Right cardiac atrium (tissue), 5 donors: ENCODE data around the gene OR51I2. TPM values are rescaled to one million over a fixed set of nuclear protein-coding genes. Genes with fewer than 3 reads are reported as not detected.

Source experiments
- ATAC-seq, 2 donors: fragments of 200-7000 bp; cut with Tn5 transposase; one replicate each; pipeline versions ENCODE4 v1.8.0 to v1.9.1; 2020; ENCODE audit warnings: moderate library complexity in 2 of 2, mild to moderate bottlenecking in 1 of 2
- DNase-seq, 3 donors: peaks; one replicate each; pipeline ENCODE4 v3.0.0-alpha.2; 2020
- H3K27ac ChIP-seq: one replicate; pipeline ENCODE4 v1.5.1; 2013; ENCODE audit warnings: mild to moderate bottlenecking, low read length, control low read depth, moderate library complexity
- H3K27me3 ChIP-seq: one replicate; pipeline ENCODE4 v1.6.1; 2013; ENCODE audit not compliant: control insufficient read depth, insufficient read depth
- H3K4me1 ChIP-seq: one replicate; pipeline ENCODE4 v1.6.1; 2013; ENCODE audit warnings: low read length; ENCODE audit not compliant: control insufficient read depth, insufficient read depth
- H3K4me3 ChIP-seq: one replicate; pipeline ENCODE4 v1.5.1; 2013; ENCODE audit warnings: low read length, control low read depth
- H3K9me3 ChIP-seq: one replicate; pipeline ENCODE4 v1.6.1; 2013; ENCODE audit warnings: low read length; ENCODE audit not compliant: control insufficient read depth
- WGBS: extraction: QIAGEN DNeasy Blood & Tissue Kit; methylation state at CpG from one replicate; pipeline ENCODE4 v1.1.7; 2013; 5-methylcytosine and 5-hydroxymethylcytosine counted together
- intact Hi-C, 4 donors: fragments of 100-400 bp; cut with DNase I; formaldehyde crosslinking; loops; one replicate each; pipeline versions ENCODE4 v1.11.0 to v1.14.0; 2022 to 2023
- polyA plus RNA-seq: library from polyadenylated mRNA; stranded (reverse); fragments of 200-250 nt; gene quantifications from one replicate; pipeline ENCODE4 v1.2.3, GENCODE V29; 2013
- total RNA-seq, 4 donors: library from RNA; stranded (reverse); fragmentation: NEBNext Ultra II Directional; extraction: Animal tissue kit (Norgen Biotek cat#: 25700); gene quantifications; one replicate each; pipeline ENCODE4 v1.2.1, GENCODE V29; 2021
- donor health status: healthy with polysubstance abuse.
- donor health status: DM: no; HTN: yes; CAD: no.
- donor health status: DM: no; HTN: no; CAD: no.
- donor health status: DM: no; HTN: yes; CAD: no; lungs with severe emphysema.
- donor health status: DM: yes; HTN: yes; CAD: no.

Gene OR51I2
- total and polyA plus RNA-seq, 5 donors = not detected

DNA sequence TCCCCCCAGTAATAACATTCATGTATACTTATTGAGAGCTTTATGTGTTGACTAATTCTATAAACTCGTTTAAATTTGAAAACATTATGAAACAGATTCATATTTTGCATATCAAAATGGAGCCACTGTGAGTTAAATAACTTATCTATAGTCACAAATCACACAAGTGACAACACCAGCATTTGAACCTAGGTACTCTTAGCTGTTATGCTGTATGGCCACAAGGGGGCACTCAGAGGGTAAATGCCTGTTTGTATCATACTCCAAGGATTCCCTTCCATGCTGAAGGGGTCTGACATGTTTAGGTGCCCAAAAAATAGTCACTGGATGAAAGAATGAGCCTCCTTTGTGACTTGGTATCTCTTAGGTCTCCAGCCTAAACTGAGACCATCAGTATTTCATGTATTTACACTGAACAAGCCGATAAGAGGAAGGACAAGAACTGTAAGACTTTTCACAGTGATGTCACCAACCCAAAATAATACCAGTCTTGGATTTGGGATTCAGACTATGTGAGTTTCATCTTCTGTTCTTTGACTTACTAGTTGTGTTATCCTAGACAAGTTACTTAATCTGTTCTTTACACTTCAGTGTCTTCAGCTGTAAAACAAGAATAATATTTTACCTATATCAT is 27.2 kb downstream of the OR51I2 start:
- no peak overlapping the region for H3K4me3 ChIP-seq
- H3K27ac ChIP-seq = no peak overlapping the region
- no peaks in the 10 kb centered on the region for H3K27me3 ChIP-seq
- WGBS = 36% methylated on average over 2 of the region's 2 CpGs
- intact Hi-C loops = loop anchor here in 1 of 4 donors (5.0 kb wide), 1 partner anchor 331 kb away; the partner anchor contains the start of gene OR52N2
- H3K4me1 ChIP-seq = no peaks in the 10 kb centered on the region
- H3K9me3 ChIP-seq = no peaks in the 10 kb centered on the region
- ATAC-seq (peak; percentile 57 to 60), DNase-seq (peak in 1 of 3 donors; percentile 21)

DNA sequence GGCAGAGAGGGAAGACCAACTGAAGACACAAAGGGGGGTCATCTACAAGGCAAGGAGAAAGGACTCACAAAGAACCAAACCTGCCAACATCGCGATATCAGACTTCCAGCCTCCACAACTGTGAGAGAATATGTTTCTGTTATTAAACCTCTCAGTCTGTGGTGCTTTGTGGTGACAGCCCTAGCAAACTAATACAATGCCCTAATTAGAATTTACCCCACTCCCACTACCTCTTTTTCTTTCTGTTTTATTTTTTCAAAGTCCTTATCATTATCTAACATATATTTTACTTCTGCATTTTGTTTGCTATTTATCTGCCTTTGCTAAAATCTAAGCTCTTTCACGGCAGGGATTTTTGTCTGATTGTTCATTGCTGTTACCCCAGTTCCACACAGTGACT is 36.9 kb downstream of the OR51I2 start:
- Histone ChIP-seq H3K4me1 (no peaks in the 10 kb centered on the region), H3K27ac (no peak overlapping the region), H3K9me3 (no peaks in the 10 kb centered on the region), H3K4me3 (no peak overlapping the region), H3K27me3 (no peaks in the 10 kb centered on the region)
- 82% methylated on average over 3 of the region's 3 CpGs for WGBS
- intact Hi-C loops = no loop called here
- no peak for ATAC-seq
- no peak for DNase-seq

DNA sequence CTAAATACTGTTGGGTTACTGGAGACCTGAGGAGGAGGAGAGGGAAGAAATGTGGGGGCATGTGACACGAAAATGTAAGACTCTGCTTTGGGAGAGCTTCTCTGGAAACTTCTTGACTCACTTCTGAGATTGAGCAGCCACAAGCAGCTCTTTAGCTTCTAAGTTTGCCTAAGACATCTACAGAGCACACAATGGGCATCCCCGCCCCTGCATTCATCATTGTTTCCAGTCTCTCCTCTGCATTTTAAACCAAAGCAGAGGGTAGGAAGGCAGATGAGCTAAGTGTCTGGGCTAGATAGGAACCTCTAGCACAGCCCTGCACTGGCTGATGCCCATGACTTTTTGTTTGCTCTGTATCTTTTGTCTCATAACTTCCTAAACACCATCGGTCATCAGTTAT is 37.3 kb downstream of the OR51I2 start:
- H3K9me3 ChIP-seq = no peaks in the 10 kb centered on the region
- WGBS = 65% methylated on average over 3 of the region's 3 CpGs
- ATAC-seq (no peak), DNase-seq (no peak)
- H3K4me3 ChIP-seq = no peak overlapping the region
- H3K27ac ChIP-seq = no peak overlapping the region
- no peaks in the 10 kb centered on the region for H3K27me3 ChIP-seq
- intact Hi-C loops = no loop called here
- no peaks in the 10 kb centered on the region for H3K4me1 ChIP-seq

DNA sequence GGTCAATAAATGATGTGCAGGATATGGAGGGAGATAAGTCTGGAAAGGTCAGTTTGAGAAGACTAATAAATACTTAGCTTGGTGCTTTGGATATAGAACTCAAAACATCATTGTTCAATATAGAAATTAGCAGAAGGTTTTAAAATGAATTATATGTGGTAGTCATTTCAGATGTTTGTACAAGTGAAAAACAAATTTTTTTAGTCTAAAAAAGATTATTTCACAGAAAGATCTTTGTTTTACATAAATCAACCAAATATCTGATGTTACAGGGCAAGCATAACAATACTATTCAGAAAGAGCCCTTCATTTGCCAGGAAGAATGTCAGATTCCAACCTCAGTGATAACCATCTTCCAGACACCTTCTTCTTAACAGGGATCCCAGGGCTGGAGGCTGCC is 39.3 kb downstream of the OR51I2 start, which contains the start of gene OR52D1:
Gene OR52D1 (plus strand): TSS at position 301 of the 400 bp plus-strand sequence. CDS start 22 bp downstream, at position 323.
- DNase-seq (no peak), ATAC-seq (no peak)
- no peaks in the 10 kb centered on the region for H3K9me3 ChIP-seq
- H3K27ac ChIP-seq = no peak within 1 kb of the TSS
- H3K4me1 ChIP-seq = no peaks in the 10 kb centered on the region
- H3K27me3 ChIP-seq = no peaks in the 10 kb centered on the region
- H3K4me3 ChIP-seq = no peak within 1 kb of the TSS
- intact Hi-C loops = no loop called here

DNA sequence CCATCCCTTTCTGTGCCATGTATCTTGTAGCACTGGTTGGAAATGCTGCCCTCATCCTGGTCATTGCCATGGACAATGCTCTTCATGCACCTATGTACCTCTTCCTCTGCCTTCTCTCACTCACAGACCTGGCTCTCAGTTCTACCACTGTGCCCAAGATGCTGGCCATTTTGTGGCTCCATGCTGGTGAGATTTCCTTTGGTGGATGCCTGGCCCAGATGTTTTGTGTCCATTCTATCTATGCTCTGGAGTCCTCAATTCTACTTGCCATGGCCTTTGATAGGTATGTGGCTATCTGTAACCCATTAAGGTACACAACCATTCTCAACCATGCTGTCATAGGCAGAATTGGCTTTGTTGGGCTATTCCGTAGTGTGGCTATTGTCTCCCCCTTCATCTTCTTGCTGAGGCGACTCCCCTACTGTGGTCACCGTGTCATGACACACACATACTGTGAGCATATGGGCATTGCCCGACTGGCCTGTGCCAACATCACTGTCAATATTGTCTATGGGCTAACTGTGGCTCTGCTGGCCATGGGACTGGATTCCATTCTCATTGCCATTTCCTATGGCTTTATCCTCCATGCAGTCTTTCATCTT is 39.8 kb downstream of the OR51I2 start:
- Histone ChIP-seq H3K4me1 (no peaks in the 10 kb centered on the region), H3K27me3 (no peaks in the 10 kb centered on the region), H3K4me3 (no peak overlapping the region), H3K9me3 (no peaks in the 10 kb centered on the region), H3K27ac (no peak overlapping the region)
- intact Hi-C loops = no loop called here
- 95% methylated on average over 4 of the region's 4 CpGs for WGBS
- DNase-seq = no peak
- ATAC-seq = no peak

DNA sequence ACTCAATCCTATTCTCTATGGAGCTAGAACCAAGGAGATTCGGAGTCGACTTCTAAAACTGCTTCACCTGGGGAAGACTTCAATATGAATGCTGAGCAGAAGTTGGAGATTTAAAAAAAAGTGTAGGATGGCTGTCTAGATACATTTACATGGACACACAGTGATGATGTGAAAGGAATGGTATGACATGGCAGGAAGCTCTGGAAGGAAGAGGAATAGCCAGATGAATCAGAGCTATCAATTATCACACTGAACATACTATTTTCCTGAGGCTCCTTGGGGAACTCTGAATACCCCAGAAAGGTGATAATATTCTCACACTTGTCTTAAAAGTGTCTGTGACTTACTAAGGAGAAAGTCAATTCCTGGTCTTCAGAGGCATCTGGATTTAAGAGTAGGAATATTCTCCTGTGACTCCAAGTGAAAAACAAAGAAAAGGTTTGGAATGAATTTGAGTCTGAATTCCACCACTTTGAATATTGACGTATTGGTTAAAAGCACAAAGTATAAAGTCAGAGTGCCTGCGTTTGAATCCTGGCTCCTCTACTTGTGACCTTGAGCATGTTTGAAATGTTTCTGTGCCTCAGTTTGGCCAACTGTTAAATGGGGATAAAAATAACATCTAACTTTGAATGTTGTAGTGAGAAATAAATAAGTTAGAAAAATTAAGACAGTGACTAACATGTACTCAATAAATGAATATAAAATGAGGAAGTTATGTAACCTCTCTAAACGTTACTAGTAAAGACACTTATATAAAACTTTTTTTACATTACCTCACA is 40.6 kb downstream of the OR51I2 start:
- H3K4me3 ChIP-seq = no peak overlapping the region
- 54% methylated on average over 5 of the region's 5 CpGs for WGBS
- ATAC-seq (no peak), DNase-seq (no peak)
- no peaks in the 10 kb centered on the region for H3K9me3 ChIP-seq
- H3K27ac ChIP-seq = no peak overlapping the region
- intact Hi-C loops = no loop called here
- H3K4me1 ChIP-seq = no peaks in the 10 kb centered on the region
- no peaks in the 10 kb centered on the region for H3K27me3 ChIP-seq

DNA sequence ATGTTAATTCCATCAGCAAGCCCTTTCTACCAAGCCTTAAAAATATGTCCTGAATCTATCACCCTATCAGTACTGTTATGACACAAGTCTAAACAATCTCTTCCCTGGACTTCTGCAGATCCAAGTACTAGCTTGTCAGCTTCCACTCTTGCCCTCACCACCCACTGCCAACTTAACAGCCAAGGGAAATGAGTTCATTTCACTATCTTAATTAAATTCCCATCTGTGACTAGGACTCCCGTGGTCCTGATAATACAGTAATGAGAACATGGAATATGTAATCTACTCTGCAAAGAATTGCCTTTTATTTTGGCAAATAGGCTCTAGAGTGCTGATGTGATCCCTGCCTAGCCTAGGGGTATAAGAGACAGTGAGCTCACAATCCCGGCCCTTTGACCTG is 50.5 kb downstream of the OR51I2 start:
- H3K27me3 ChIP-seq = no peaks in the 10 kb centered on the region
- ATAC-seq (peak in 1 of 2 donors; percentile 71), DNase-seq (no peak)
- 41% methylated on average over 2 of the region's 2 CpGs for WGBS
- intact Hi-C loops = no loop called here
- no peak overlapping the region for H3K27ac ChIP-seq
- no peaks in the 10 kb centered on the region for H3K4me1 ChIP-seq
- H3K9me3 ChIP-seq = no peaks in the 10 kb centered on the region
- H3K4me3 ChIP-seq = no peak overlapping the region

DNA sequence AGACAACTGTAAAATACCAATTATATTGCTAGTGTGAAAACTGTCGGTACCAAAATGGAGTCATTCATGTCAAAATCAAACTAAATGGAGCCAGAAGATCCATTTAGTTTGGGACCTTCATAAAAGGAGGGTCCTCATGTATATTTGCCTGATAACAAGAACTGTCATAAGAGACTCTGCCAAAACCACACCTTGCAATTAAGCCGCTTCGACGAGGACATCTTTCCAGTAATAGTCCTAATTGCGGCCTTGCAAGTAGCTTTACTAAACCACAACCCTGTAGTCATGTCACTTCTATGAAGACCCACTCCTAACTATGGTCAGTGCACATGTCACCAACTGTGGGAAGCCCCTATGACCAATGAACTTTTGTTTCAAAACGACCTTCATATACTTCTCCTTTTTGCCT is 51.3 kb downstream of the OR51I2 start:
- H3K27me3 ChIP-seq = no peaks in the 10 kb centered on the region
- no peak overlapping the region for H3K27ac ChIP-seq
- 87% methylated on average over 6 of the region's 6 CpGs for WGBS
- intact Hi-C loops = no loop called here
- H3K4me1 ChIP-seq = no peaks in the 10 kb centered on the region
- DNase-seq = no peak
- no peaks in the 10 kb centered on the region for H3K9me3 ChIP-seq
- no peak for ATAC-seq
- H3K4me3 ChIP-seq = no peak overlapping the region

DNA sequence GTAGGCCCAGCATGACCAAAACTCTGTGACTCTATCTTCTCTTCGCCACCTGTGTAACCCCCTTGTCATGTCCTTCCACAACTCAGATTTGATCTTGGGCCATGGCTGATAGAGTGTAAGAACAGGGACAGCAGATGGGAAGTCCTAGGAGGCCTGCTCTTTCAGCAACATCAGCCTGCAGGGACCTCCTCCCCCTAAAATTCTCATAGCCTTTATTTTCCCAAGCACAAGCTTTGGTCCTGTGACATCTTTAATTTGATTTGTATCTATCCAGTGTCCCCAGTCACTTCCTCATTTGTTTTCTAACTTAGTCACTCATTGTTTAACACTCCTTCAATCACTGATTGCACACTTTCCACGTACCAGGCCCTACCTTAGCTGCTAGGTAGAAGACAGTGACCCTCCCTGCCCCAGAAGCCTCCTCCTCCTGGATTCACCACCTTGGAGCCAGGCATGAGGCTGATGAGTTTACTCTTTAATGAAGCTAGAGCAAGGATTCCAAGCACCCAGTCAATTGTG is 55.3 kb downstream of the OR51I2 start:
- WGBS = 83% methylated on average over 2 of the region's 2 CpGs
- H3K4me3 ChIP-seq = no peak overlapping the region
- H3K9me3 ChIP-seq = no peaks in the 10 kb centered on the region
- H3K27me3 ChIP-seq = no peaks in the 10 kb centered on the region
- ATAC-seq (no peak), DNase-seq (no peak)
- intact Hi-C loops = no loop called here
- H3K27ac ChIP-seq = no peak overlapping the region
- H3K4me1 ChIP-seq = no peaks in the 10 kb centered on the region

DNA sequence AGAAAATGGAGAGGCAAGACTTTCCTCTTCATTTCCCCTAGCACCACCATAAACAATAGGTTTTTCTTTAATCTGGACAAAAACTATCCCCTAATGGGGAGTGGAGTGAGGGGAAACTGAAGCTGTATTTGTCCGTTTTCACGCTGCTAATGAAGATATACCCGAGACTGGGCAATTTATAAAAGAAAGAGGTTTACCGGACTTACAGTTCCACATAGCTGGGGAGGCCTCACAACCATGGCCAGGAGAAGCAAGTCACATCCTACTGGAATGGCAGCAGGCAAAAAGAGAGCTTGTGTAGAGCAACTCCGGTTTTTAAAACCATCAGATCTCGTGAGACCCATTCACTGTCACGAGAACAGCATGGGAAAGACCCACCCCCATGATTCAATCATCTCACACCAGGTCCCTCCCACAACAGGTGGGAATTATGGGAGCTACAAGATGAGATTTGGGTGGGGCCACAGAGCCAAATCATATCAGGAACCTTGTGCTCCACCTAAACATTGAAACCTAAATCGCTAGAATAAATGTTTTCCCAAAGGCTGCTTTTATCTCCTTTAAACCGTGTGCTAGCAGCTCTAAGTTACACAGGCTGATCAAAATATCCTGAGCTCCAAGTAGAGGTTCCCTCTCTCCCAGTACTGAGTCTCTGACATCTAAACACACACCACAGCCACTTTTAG is 56.4 kb downstream of the OR51I2 start:
- no peak for DNase-seq
- Histone ChIP-seq H3K9me3 (no peaks in the 10 kb centered on the region), H3K27me3 (no peaks in the 10 kb centered on the region), H3K4me3 (no peak overlapping the region), H3K4me1 (no peaks in the 10 kb centered on the region), H3K27ac (no peak overlapping the region)
- no peak for ATAC-seq
- WGBS = 87% methylated on average over 9 of the region's 9 CpGs
- intact Hi-C loops = no loop called here
